ENCODE results near the gene HRG. TPM values are rescaled to one million over a fixed set of nuclear protein-coding genes. Genes with fewer than 3 reads are reported as not detected.

The HRG gene
- total and polyA plus RNA-seq, 2 of the 4 experiments (the other 2 are of a cell fraction) = not detected

- no peak for TF ChIP-seq CHD1 (IDR thresholded peaks at IDR 0.05; ENCODE audit: low read depth, low read length)
- TF ChIP-seq MAFK (IDR thresholded peaks at IDR 0.05; ENCODE audit: low read depth, low read length) = peak; percentile 25; the same call in 1 of the 2 replicates
- peak; percentile 74 for TF ChIP-seq RAD21 (IDR thresholded peaks at IDR 0.05; ENCODE audit: low read length)
Measured at GRCh38 chr3:186617036-186617946, 48.5 kb upstream of the HRG start (continued).

- Histone ChIP-seq H3K27me3 (ENCODE audit: control insufficient read depth, insufficient read depth, low read length) (peaks cover 7% of the 10 kb centered on the region), H3K4me1 (ENCODE audit: control insufficient read depth, insufficient read depth, low read length) (no peaks in the 10 kb centered on the region), H2BK20ac (ENCODE audit: low read depth, low read length) (no peak overlapping the region), H2AK5ac (ENCODE audit: low read depth, low read length) (no peak overlapping the region), H2BK5ac (ENCODE audit: low read depth, low read length, poor library complexity, severe bottlenecking) (no peak overlapping the region), H3K36me3 (ENCODE audit: control insufficient read depth, insufficient read depth, low read length) (no peaks in the 10 kb centered on the region), H3K56ac (ENCODE audit: extremely low read depth, insufficient read depth, low read length) (no peak overlapping the region), H3K4me3 (ENCODE audit: insufficient read depth, low read depth, low read length) (no peak overlapping the region), H2AK9ac (replicated peaks; ENCODE audit: low read depth, low read length, poor library complexity) (no peak overlapping the region), H3K14ac (replicated peaks; ENCODE audit: low read depth, low read length) (no peak overlapping the region), H3K9me1 (ENCODE audit: insufficient read depth, low read length) (no peaks in the 10 kb centered on the region), H4K5ac (ENCODE audit: low read depth, low read length) (no peak overlapping the region), H3K79me1 (ENCODE audit: low read depth in 1 of 2, low read length in 2 of 2) (no peaks in the 10 kb centered on the region), H4K20me1 (ENCODE audit: insufficient read depth, low read length) (no peaks in the 10 kb centered on the region), H2BK15ac (ENCODE audit: low read depth, low read length) (no peak overlapping the region), H3K27ac (ENCODE audit: insufficient read depth, low read length) (no peak overlapping the region), H4K91ac (ENCODE audit: insufficient read depth, low read depth, low read length) (no peak overlapping the region), H3K18ac (ENCODE audit: low read depth, low read length) (no peak overlapping the region), H3K9ac (ENCODE audit: low read depth, low read length) (no peak overlapping the region), H2BK120ac (ENCODE audit: low read depth, low read length) (no peak overlapping the region), H3K4me2 (ENCODE audit: low read depth, low read length) (no peak overlapping the region), H2AFZ (replicated peaks; ENCODE audit: low read length, poor library complexity) (no peak overlapping the region), H3K23ac (ENCODE audit: low read depth, low read length) (no peak overlapping the region), H3K4ac (ENCODE audit: low read depth, low read length) (no peak overlapping the region), H3K9me3 (ENCODE audit: control insufficient read depth, insufficient read depth, low read length) (no peaks in the 10 kb centered on the region), H4K8ac (ENCODE audit: low read depth in 2 of 2, low read length in 2 of 2) (no peak overlapping the region)
- ChIA-PET CTCF (interaction anchor here (2.0 to 3.8 kb wide), 2 partner anchors 8 to 203 kb away, joined by 7 to 28 read pairs; no protein-coding TSS in a partner anchor), POLR2A (ENCODE audit: unreplicated experiment) (no interaction called here)
- no TSS peak for BruUV-seq (replicated peaks)
- no peak for DNase-seq
- dilution Hi-C loops (cut with HindIII; ENCODE audit: low sequenced_read_pairs, unreplicated experiment) (no loop called here), in situ Hi-C loops (cut with MboI; ENCODE audit: low sequenced_read_pairs) (loop anchor here (5.0 kb wide), 1 partner anchor 204 kb away; no protein-coding TSS in a partner anchor), intact Hi-C loops (cut with micrococcal nuclease) (loop anchor here (5.0 kb wide), 3 partner anchors 361 to 636 kb away; no protein-coding TSS in a partner anchor)
- WGBS, 2 experiments (ENCODE audit: extremely low coverage in 2 of 2, insufficient read length in 1 of 2) = no CpG with 5 or more reads among the region's 8 CpGs
- no peak for ATAC-seq (ENCODE audit: low read depth)
- TF ChIP-seq RAD21 (IDR thresholded peaks at IDR 0.05; ENCODE audit: low read length) (no peak), RFX5 (IDR thresholded peaks at IDR 0.05; ENCODE audit: low read depth, low read length) (no peak), CTCF (conservative IDR thresholded peaks at IDR 0.05; ENCODE audit: low read depth, low read length) (no peak), SMC3 (IDR thresholded peaks at IDR 0.05; ENCODE audit: low read depth, low read length) (no peak), BHLHE40 (IDR thresholded peaks at IDR 0.05; ENCODE audit: low read depth, low read length) (no peak), RCOR1 (IDR thresholded peaks at IDR 0.05; ENCODE audit: insufficient replicate concordance, low read length) (no peak), ELK1 (IDR thresholded peaks at IDR 0.05; ENCODE audit: borderline replicate concordance, low read depth, low read length) (no peak), CHD1 (IDR thresholded peaks at IDR 0.05; ENCODE audit: low read depth, low read length) (no peak), MAZ (IDR thresholded peaks at IDR 0.05; ENCODE audit: borderline replicate concordance, low read depth, low read length) (no peak), MAFK (IDR thresholded peaks at IDR 0.05; ENCODE audit: low read depth, low read length) (no peak), POLR2A (IDR thresholded peaks at IDR 0.05; ENCODE audit: low read depth, low read length) (no peak), MXI1 (IDR thresholded peaks at IDR 0.05; ENCODE audit: borderline replicate concordance, low read depth, low read length) (no peak)
Measured at GRCh38 chr3:186618318-186618938, 47.4 kb upstream of the HRG start.
